Common myeloid progenitor, CD34-positive (primary cell): Measurements from ENCODE around the gene DNAJC15.

Source experiments
- CTCF ChIA-PET: fragments of 350-600 bp; sonication (Branson Sonifier 250); formaldehyde crosslinking; loops from one replicate; lab custom pipeline; 2021; ENCODE audit warnings: antibody characterized with exemption; lab: Charles Lee
- POLR2A ChIA-PET: fragments of 350-600 bp; sonication (Branson Sonifier 250); formaldehyde crosslinking; loops from one replicate; lab custom pipeline; 2021; ENCODE audit warnings: antibody characterized with exemption; lab: Charles Lee
- DNase-seq, 3 donors: peaks; one replicate each; pipeline versions ENCODE4 v3.0.0 to v3.0.0-alpha.2; 2013
- H3K27ac ChIP-seq, 2 experiments: 1 replicate in 1 of 2; 2 replicates in 1 of 2; pipeline ENCODE4 v1.7.0; 2013; ENCODE audit warnings: inconsistent platforms in 2 of 2, low read length in 2 of 2, mild to moderate bottlenecking in 2 of 2, low read depth in 1 of 2, moderate library complexity in 1 of 2; ENCODE audit not compliant: severe bottlenecking in 2 of 2, insufficient read depth in 1 of 2, poor library complexity in 1 of 2
- H3K27me3 ChIP-seq, 5 experiments: replicated peaks in 2 of 5; 1 replicate in 3 of 5; 2 replicates in 2 of 5; pipeline versions ENCODE4 v1.6.1 to v1.7.0; 2013; ENCODE audit warnings: low read length in 4 of 5, mild to moderate bottlenecking in 2 of 5, moderate library complexity in 2 of 5, inconsistent platforms in 1 of 5; ENCODE audit not compliant: insufficient read depth in 5 of 5, control insufficient read depth in 4 of 5
- H3K36me3 ChIP-seq, 4 experiments: 1 replicate in 2 of 4; 2 replicates in 2 of 4; pipeline versions ENCODE4 v1.6.1 to v1.7.0; 2013; ENCODE audit warnings: low read length in 3 of 4, control low read depth in 1 of 4, mild to moderate bottlenecking in 1 of 4; ENCODE audit not compliant: control insufficient read depth in 4 of 4, insufficient read depth in 4 of 4
- H3K4me1 ChIP-seq, 4 experiments: 1 replicate in 3 of 4; 2 replicates in 1 of 4; pipeline versions ENCODE4 v1.6.1 to v1.7.1; 2013; ENCODE audit warnings: low read length in 3 of 4, mild to moderate bottlenecking in 3 of 4, control low read depth in 1 of 4, inconsistent platforms in 1 of 4, moderate library complexity in 1 of 4; ENCODE audit not compliant: control insufficient read depth in 4 of 4, insufficient read depth in 4 of 4; ENCODE audit errors: control extremely low read depth in 1 of 4
- H3K4me3 ChIP-seq, 7 experiments: 1 replicate in 4 of 7; 2 replicates in 3 of 7; pipeline versions ENCODE4 v1.5.1 to v1.7.0; 2013; ENCODE audit warnings: mild to moderate bottlenecking in 7 of 7, low read length in 6 of 7, moderate library complexity in 6 of 7, inconsistent platforms in 2 of 7, low read depth in 2 of 7, control low read depth in 1 of 7; ENCODE audit not compliant: insufficient read depth in 4 of 7, control insufficient read depth in 1 of 7; ENCODE audit errors: extremely low read depth in 1 of 7
- H3K9me3 ChIP-seq, 5 experiments: 1 replicate in 4 of 5; 2 replicates in 1 of 5; pipeline versions ENCODE4 v1.6.1 to v1.7.1; 2013; ENCODE audit warnings: low read length in 4 of 5, mild to moderate bottlenecking in 2 of 5, inconsistent platforms in 1 of 5, low read depth in 1 of 5, moderate library complexity in 1 of 5; ENCODE audit not compliant: control insufficient read depth in 4 of 5, insufficient read depth in 2 of 5; ENCODE audit errors: control extremely low read depth in 1 of 5
- WGBS: methylation state at CpG from one replicate; pipeline ENCODE4 v1.1.5; 2013; ENCODE audit not compliant: insufficient coverage; 5-methylcytosine and 5-hydroxymethylcytosine counted together

Gene DNAJC15

GRCh38 chr13:43129066-43129465, 105.7 kb downstream of the DNAJC15 start:
- Histone ChIP-seq H3K4me1 (peaks cover 7 to 12% (median 11%) of the 10 kb centered on the region in 4 experiments), H3K36me3 (no peaks in the 10 kb centered on the region), H3K4me3 (no peak overlapping the region), H3K9me3 (no peaks in the 10 kb centered on the region), H3K27me3 (peaks cover 0 to 27% (median 6%) of the 10 kb centered on the region in 5 experiments), H3K27ac (no peak overlapping the region)
- ChIA-PET POLR2A (no interaction called here), CTCF (interaction anchor here (0.8 kb wide), 1 partner anchor 252 kb away, joined by 3 read pairs; no protein-coding TSS in a partner anchor)
- WGBS: 100% methylated on average over 5 of the region's 8 CpGs
- no peak for DNase-seq

- no peaks in the 10 kb centered on the region for H3K9me3 ChIP-seq
- DNase-seq: no peak
- H3K27me3 ChIP-seq: peaks cover 0 to 25% (median 6%) of the 10 kb centered on the region in 5 experiments
- no peaks in the 10 kb centered on the region for H3K36me3 ChIP-seq
- no peak overlapping the region for H3K27ac ChIP-seq
- peaks cover 7 to 12% (median 11%) of the 10 kb centered on the region in 4 experiments for H3K4me1 ChIP-seq
- WGBS: 96% methylated on average over 3 of the region's 3 CpGs
- POLR2A ChIA-PET: no interaction called here
- CTCF ChIA-PET: interaction anchor here (0.8 kb wide), 1 partner anchor 252 kb away, joined by 3 read pairs; no protein-coding TSS in a partner anchor
- no peak overlapping the region for H3K4me3 ChIP-seq
Measured at GRCh38 chr13:43129511-43130110, 106.2 kb downstream of the DNAJC15 start.

- 84% methylated on average over 3 of the region's 4 CpGs for WGBS
- ChIA-PET CTCF (interaction anchor here (1.0 to 1.2 kb wide), 3 partner anchors 25 to 48 kb away, joined by 3 to 4 read pairs (median 3); no protein-coding TSS in a partner anchor), POLR2A (no interaction called here)
- no peaks in the 10 kb centered on the region for H3K36me3 ChIP-seq
- no peak overlapping the region for H3K4me3 ChIP-seq
- H3K27ac ChIP-seq: no peak overlapping the region
- H3K9me3 ChIP-seq: no peaks in the 10 kb centered on the region
- H3K4me1 ChIP-seq: peaks cover 6 to 9% (median 6%) of the 10 kb centered on the region in 4 experiments
- DNase-seq: peak in 1 of 3 donors; percentile 10
- peaks cover 0 to 23% (median 6%) of the 10 kb centered on the region in 5 experiments for H3K27me3 ChIP-seq
Measured at GRCh38 chr13:43132257-43132656, 108.9 kb downstream of the DNAJC15 start.

GRCh38 chr13:43132911-43133310, 109.5 kb downstream of the DNAJC15 start:
- H3K36me3 ChIP-seq: no peaks in the 10 kb centered on the region
- no peaks in the 10 kb centered on the region for H3K9me3 ChIP-seq
- no peak overlapping the region for H3K4me3 ChIP-seq
- DNase-seq: no peak
- ChIA-PET POLR2A (no interaction called here), CTCF (interaction anchor here (1.0 to 1.2 kb wide), 3 partner anchors 26 to 48 kb away, joined by 3 to 4 read pairs (median 3); no protein-coding TSS in a partner anchor)
- WGBS: no CpG with 5 or more reads among the region's 5 CpGs
- peaks cover 0 to 23% (median 6%) of the 10 kb centered on the region in 5 experiments for H3K27me3 ChIP-seq
- H3K27ac ChIP-seq: no peak overlapping the region
- H3K4me1 ChIP-seq: peaks cover 0 to 2% (median under 1%) of the 10 kb centered on the region in 4 experiments

- Histone ChIP-seq H3K4me3 (no peak overlapping the region), H3K27me3 (peaks cover 0 to 20% (median 6%) of the 10 kb centered on the region in 5 experiments), H3K36me3 (no peaks in the 10 kb centered on the region), H3K4me1 (no peaks in the 10 kb centered on the region), H3K27ac (no peak overlapping the region), H3K9me3 (no peaks in the 10 kb centered on the region)
- 100% methylated on average over 2 of the region's 4 CpGs for WGBS
- CTCF ChIA-PET: interaction anchor here (1.6 kb wide), 1 partner anchor 15 kb away, joined by 3 read pairs; no protein-coding TSS in a partner anchor
- POLR2A ChIA-PET: no interaction called here
- no peak for DNase-seq
Measured at GRCh38 chr13:43133792-43134191, 110.4 kb downstream of the DNAJC15 start.

GRCh38 chr13:43134868-43135267, 111.5 kb downstream of the DNAJC15 start:
- WGBS: 96% methylated on average over 4 of the region's 7 CpGs
- CTCF ChIA-PET: interaction anchor here (0.6 to 1.6 kb wide), 2 partner anchors 16 to 804 kb away, joined by 3 read pairs; no protein-coding TSS in a partner anchor

GRCh38 chr13:43135516-43135915, 112.1 kb downstream of the DNAJC15 start:
- H3K9me3 ChIP-seq: no peaks in the 10 kb centered on the region
- H3K4me1 ChIP-seq: no peaks in the 10 kb centered on the region
- CTCF ChIA-PET: interaction anchor here (0.6 to 1.6 kb wide), 2 partner anchors 17 to 804 kb away, joined by 3 read pairs; no protein-coding TSS in a partner anchor
- WGBS: 93% methylated on average over 4 of the region's 5 CpGs
- no peaks in the 10 kb centered on the region for H3K36me3 ChIP-seq
- H3K27ac ChIP-seq: no peak overlapping the region
- DNase-seq: no peak
- no peak overlapping the region for H3K4me3 ChIP-seq
- POLR2A ChIA-PET: no interaction called here
- H3K27me3 ChIP-seq: peaks cover 0 to 10% (median 0%) of the 10 kb centered on the region in 5 experiments

More at GRCh38 chr13:43134868-43135267, 111.5 kb downstream of the DNAJC15 start:
- no peak for DNase-seq
- no peak overlapping the region for H3K27ac ChIP-seq
- POLR2A ChIA-PET: no interaction called here
- H3K4me3 ChIP-seq: no peak overlapping the region
- H3K9me3 ChIP-seq: no peaks in the 10 kb centered on the region
- H3K36me3 ChIP-seq: no peaks in the 10 kb centered on the region
- H3K27me3 ChIP-seq: peaks cover 0 to 12% (median 2%) of the 10 kb centered on the region in 5 experiments
- H3K4me1 ChIP-seq: no peaks in the 10 kb centered on the region
